Ureter (tissue), 1 donor: ENCODE data around the gene MTG1. TPM values are rescaled to one million over a fixed set of nuclear protein-coding genes. Genes with fewer than 3 reads are reported as not detected.
"Not testable (repeated sequence)": the region's sequence is repeated elsewhere in the genome, so short reads cannot be mapped to it uniquely, and the experiment has no call there.

Experiments used
- DNase-seq: peaks from one replicate; pipeline ENCODE4 v3.0.0-alpha.2; 2020; ENCODE audit warnings: low spot score
- total RNA-seq: library from RNA; stranded (reverse); gene quantifications from one replicate; pipeline ENCODE4 v1.2.4, GENCODE V29; 2023
- donor health status: DM: yes; HTN: yes; CAD: no.

MTG1 gene
- total RNA-seq, 1 donor from 2014 or later, result 66.2 TPM

- no peak for DNase-seq
Observed at GRCh38 chr10:133358925-133359310, 35.0 kb upstream of the MTG1 start.

DNA sequence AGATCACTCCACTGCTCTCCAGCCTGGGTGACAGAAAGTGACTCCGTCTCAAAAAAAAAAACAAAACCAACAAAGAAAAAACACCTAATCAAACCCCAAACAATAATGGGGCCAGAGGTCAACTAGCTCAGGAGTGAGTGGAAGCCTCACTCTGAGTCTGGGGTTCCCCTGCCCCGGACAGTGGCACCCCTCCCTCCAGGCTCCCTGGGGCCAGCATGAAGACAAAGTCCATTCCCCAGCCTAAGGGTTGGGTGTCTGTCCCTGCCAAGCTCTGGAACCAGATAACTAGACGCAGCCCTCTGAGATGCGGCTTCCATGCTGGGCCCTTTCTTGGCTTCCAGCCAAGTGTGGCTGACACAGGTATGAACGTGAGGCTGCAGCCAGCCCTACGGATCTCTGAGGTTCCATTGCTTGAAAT lies 34.4 kb upstream of the MTG1 start:
- no peak for DNase-seq

GRCh38 chr10:133359972-133360610 lies 33.9 kb upstream of the MTG1 start:
- DNase-seq, result no peak

DNA sequence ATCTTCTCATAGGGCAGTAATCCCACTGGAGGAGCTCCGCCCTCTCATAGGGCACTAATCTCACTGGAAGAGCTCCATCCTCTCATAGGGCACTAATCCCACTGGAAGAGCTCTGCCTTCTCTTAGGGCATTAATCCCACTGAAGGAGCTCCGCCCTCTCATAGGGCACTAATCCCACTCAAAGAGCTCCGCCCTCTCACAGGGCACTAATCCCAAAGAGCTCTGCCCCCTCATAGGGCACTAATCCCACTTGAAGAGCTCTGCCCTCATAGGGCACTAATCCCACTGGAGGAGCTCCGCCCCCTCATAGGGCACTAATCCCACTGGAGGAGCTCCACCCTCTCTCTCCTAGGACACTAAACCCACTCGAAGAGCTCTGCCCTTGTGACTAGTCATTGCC lies 32.7 kb upstream of the MTG1 start:
- no peak for DNase-seq

GRCh38 chr10:133361773-133362441 lies 32.0 kb upstream of the MTG1 start:
- DNase-seq, result no peak

DNA sequence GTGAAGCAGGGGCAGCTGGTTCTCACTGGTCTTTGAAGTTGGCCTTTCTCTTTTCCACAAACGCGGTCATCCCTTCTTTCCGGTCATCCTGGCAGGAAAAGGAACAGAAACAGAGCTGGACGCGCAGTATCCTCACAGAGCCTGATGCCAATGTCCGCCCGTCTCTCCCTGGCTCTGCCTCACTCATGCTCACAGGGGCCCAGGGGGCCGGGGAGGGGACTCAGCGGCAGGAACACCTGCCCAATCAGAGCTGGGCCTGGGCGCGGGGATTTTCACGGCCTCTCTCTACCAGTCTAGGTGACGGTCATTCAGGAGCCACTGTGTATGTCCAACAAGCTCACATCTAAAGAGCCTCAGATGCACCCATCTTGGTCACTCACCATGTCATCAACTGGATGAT lies 31.1 kb upstream of the MTG1 start:
- DNase-seq, result no peak

GRCh38 chr10:133364645-133365431 lies 29.1 kb upstream of the MTG1 start:
- no peak for DNase-seq

DNA sequence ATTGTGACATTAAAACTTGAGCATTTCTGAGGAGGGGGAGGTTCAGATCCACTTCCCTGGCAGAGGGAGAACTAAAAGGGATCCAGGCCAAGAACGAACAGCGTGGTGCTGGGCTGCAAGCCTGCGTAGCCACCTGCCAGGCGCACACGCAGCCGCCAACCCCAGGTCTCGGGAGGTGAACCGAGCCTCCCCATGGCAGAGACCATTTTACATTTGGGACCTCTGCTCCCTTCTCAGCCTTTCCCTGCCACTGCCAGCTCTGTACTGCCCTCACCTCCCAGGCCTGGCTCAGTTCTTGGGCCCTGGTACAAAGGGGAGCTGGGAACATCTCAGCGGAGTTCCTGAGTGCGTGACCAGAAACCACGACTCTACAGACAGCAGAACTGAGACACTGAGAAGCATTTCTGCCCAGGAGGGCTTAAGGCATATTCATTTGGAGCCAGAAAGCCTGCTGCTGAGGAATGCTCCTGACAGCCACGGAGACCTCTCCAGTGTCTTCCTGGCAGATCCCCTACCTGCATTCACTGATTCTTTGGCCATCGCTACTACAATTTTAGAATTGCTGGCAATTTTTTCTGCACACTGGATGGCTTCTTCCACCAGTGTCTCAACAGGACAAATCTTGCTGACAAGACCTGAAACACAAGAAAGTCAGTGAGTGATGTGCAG lies 28.4 kb upstream of the MTG1 start:
- DNase-seq, result no peak

GRCh38 chr10:133366130-133366478 lies 27.9 kb upstream of the MTG1 start:
- DNase-seq, result no peak

DNA sequence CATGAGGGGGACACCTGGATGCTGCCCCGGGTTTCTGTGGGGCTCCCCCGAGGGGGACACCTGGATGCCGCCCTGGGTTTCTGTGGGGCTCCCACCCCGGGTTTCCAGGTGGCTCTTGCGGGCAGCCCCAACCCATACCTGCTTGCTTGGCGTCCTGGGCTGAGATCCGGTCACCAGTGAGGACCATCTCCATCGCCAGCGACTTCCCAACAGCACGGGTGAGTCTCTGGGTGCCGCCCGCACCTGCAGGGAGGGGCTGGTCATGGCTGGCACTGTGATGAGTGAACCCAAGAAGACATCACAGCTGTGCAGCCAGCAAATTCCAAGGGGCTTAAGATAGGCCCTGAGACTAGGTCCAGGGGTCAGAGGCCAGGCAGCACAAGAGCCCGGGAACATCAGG lies 27.2 kb upstream of the MTG1 start:
- no peak for DNase-seq

DNA sequence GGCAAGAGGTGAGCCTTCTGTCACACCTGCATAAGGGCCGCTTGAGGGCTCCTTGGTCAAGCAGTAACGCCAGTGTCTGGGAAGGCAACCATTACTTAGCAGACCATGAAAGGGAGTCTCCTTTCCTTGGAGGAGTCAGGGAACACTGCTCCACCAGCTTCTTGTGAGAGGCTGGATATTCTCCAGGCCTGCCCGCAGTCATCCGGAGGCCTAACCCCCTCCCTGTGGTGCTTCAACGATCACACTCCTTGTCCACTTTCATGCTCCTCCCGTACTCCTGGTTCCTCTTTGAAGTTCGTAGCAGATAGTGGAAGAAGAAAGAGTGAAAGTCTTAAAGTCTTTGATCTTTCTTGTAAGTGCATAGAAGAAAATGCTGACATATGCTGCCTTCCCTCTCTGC lies 26.5 kb upstream of the MTG1 start:
- DNase-seq, result not testable (repeated sequence)

DNA sequence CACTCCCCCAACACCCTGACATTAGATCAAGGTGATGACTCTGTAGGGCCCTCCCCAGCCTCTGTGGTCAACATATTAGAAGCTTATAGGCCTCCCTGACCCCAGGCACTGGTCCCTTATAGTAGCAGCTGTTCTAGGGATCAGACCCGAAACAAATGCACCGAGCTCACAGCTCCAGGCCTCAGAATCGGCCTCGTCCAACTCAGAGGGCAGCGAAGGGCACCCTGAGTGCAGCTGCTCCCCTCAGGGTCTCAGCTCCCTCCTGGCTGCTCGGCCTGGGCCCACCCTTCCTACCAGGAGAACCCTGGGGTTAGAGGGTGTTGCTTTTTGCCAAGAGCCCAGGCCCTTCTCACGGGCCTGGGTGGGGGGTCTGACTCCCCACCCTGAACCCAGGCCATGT lies 25.8 kb upstream of the MTG1 start:
- no peak for DNase-seq

DNA sequence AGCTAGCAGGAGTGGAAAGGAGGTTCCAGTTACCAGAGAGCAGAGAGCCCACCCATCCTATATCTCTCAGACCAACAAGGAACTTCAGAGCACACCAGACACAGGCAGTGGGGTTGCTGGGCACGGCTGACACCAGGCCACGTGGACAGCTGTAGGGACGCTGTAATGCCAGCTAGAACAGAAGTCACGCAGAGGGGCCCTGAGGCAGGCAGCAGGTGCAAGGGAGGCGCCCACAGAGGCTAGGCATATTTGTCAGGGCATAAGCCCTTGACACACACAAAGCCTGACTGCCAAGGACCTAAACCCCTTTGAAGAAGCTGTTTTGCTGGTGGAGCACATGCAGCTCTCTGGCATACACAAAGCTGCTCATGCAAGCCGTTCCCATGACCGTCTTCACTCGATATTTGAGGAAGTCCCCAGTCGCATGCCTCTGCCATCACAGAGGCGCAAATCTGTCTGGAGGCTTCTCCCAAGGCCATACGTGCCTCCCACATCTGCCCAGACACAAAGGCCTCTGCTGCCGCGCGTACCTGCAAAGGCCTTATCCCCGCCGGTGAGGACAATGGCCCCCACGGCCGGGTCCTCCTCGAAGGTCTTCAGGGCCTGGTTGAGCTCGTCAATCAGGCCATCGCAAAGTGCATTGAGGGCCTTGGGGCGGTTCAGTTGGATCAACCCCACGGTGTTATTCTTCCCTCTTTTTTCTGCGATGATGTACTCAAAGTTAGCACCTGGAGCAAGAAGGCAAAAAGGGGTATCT lies 23.7 kb upstream of the MTG1 start:
- DNase-seq, result no peak

DNA sequence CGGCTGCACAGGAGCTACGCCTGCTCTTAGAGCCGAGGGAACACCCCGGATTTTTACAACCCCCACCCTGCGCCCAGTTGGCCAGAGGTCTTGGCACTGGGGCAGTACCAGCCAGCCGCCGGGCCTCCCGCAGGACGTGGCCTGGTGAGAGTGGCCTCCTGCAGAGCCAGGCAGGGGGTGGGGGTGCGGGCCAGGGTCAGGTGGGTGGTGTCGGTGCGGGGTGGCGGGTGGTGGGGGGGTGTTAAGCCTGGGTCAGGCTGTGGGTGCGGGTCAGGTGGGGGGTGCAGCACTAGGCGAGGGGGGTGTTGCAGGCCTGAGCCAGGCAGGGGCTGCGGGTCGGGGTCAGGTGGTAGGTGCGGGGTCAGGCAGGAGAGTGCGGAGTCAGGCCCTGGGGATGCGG lies 21.4 kb upstream of the MTG1 start:
- DNase-seq, result no peak

GRCh38 chr10:133373174-133374090 lies 20.5 kb upstream of the MTG1 start, which contains the start of gene ECHS1:
ECHS1 (minus strand) TSS chr10:133373354; CDS start chr10:133373333, 21 bp downstream.
- DNase-seq, result peak; percentile 96

- no peak for DNase-seq
Observed at GRCh38 chr10:133375357-133376115, 18.4 kb upstream of the MTG1 start.

GRCh38 chr10:133376183-133376582 lies 17.8 kb upstream of the MTG1 start:
- not testable (repeated sequence) for DNase-seq

DNA sequence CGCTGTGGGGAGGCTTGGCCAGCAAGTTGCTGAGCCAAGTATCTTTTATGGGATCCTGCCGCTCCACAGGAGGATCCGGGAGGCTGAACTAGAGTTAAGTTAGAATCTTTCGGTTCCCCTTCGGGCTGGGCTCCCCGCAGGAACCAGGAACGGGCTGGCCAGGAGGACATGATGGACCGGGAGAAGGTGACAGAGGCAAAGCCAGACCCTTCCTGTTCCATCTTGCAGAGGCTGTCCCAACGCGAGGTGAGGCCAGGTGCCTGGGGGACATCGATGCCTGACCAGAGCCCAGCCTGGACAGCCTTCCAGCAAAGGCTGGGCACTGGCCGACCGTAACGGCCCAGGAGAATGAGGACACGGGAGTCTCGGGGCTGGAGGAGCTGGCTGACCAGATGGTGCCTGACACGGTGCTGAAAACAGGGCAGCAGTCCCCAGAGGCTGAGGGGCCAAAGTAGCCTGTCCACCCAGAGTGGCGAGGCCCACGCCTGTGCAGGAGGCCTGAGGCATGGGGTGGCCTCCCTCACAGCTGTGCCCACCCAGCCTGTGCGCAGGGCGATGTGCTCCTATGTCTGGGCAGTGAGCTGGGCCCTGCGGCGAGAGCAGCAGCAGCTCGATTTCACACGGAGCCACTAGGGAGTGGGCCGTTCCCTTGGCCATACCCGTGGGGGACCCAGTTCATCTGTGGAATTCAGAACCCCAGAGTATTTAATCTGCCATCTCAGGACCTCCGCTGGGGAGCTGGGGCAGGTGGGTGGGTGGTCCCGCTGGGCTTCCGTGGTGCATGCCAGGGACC lies 16.7 kb upstream of the MTG1 start:
- DNase-seq, result no peak

GRCh38 chr10:133377818-133378250 lies 16.1 kb upstream of the MTG1 start:
- DNase-seq, result no peak
